ENCODE data around the gene EFCAB14.
"Not testable (repeated sequence)": the region's sequence is repeated elsewhere in the genome, so short reads cannot be mapped to it uniquely, and the experiment has no call there.

The EFCAB14 gene

GRCh38 chr1:46723901-46724300 lies 5.0 kb upstream of the EFCAB14 start:
- DNase-seq (ENCODE audit: low read depth in 3 of 3): no peak

GRCh38 chr1:46721686-46722205 lies 2.8 kb upstream of the EFCAB14 start:
- no peak for DNase-seq (ENCODE audit: low read depth in 3 of 3)

GRCh38 chr1:46721204-46721603 lies 2.3 kb upstream of the EFCAB14 start:
- no peak for DNase-seq (ENCODE audit: low read depth in 3 of 3)

GRCh38 chr1:46720319-46720718 lies 1.4 kb upstream of the EFCAB14 start:
- DNase-seq (ENCODE audit: low read depth in 3 of 3): not testable (repeated sequence)

- DNase-seq (ENCODE audit: low read depth in 3 of 3): no peak
Observed at GRCh38 chr1:46719689-46720088, 775 bp upstream of the EFCAB14 start.

GRCh38 chr1:46718340-46718726 lies 581 bp downstream of the EFCAB14 start:
- DNase-seq (ENCODE audit: low read depth in 3 of 3): no peak

- DNase-seq (ENCODE audit: low read depth in 3 of 3): no peak
Observed at GRCh38 chr1:46717654-46718053, 1.3 kb downstream of the EFCAB14 start.

GRCh38 chr1:46714976-46715375 lies 3.9 kb downstream of the EFCAB14 start:
- DNase-seq (ENCODE audit: low read depth in 3 of 3): no peak

- no peak for DNase-seq (ENCODE audit: low read depth in 3 of 3)
Observed at GRCh38 chr1:46708121-46708520, 10.8 kb downstream of the EFCAB14 start.

GRCh38 chr1:46705408-46705807 lies 13.5 kb downstream of the EFCAB14 start:
- DNase-seq (ENCODE audit: low read depth in 3 of 3): no peak

GRCh38 chr1:46703927-46704641 lies 14.8 kb downstream of the EFCAB14 start:
- no peak for DNase-seq (ENCODE audit: low read depth in 3 of 3)

GRCh38 chr1:46699666-46700065 lies 19.2 kb downstream of the EFCAB14 start:
- no peak for DNase-seq (ENCODE audit: low read depth in 3 of 3)

- no peak for DNase-seq (ENCODE audit: low read depth in 3 of 3)
Observed at GRCh38 chr1:46697053-46697452, 21.9 kb downstream of the EFCAB14 start.

GRCh38 chr1:46694676-46695075 lies 24.2 kb downstream of the EFCAB14 start:
- DNase-seq (ENCODE audit: low read depth in 3 of 3): not testable (repeated sequence)

- DNase-seq (ENCODE audit: low read depth in 3 of 3): no peak
Observed at GRCh38 chr1:46692811-46693770, 25.8 kb downstream of the EFCAB14 start.

GRCh38 chr1:46691997-46692790 lies 26.7 kb downstream of the EFCAB14 start:
- DNase-seq (ENCODE audit: low read depth in 3 of 3): no peak

- DNase-seq (ENCODE audit: low read depth in 3 of 3): no peak
Observed at GRCh38 chr1:46690931-46691421, 27.9 kb downstream of the EFCAB14 start.

- DNase-seq (ENCODE audit: low read depth in 3 of 3): no peak
Observed at GRCh38 chr1:46689897-46690296, 29.0 kb downstream of the EFCAB14 start.

- no peak for DNase-seq (ENCODE audit: low read depth in 3 of 3)
Observed at GRCh38 chr1:46689356-46689755, 29.6 kb downstream of the EFCAB14 start.

GRCh38 chr1:46687921-46688509 lies 30.9 kb downstream of the EFCAB14 start:
- DNase-seq (ENCODE audit: low read depth in 3 of 3): no peak

- DNase-seq (ENCODE audit: low read depth in 3 of 3): no peak
Observed at GRCh38 chr1:46687093-46687659, 31.7 kb downstream of the EFCAB14 start.

Data from stimulated activated CD4-positive, alpha-beta T cell treated with anti-CD3 and anti-CD28 coated beads, TNF-alpha, amount 100 ng/mL, for 24 hours (primary cell).